ENCODE data around the gene NAPB.

NAPB gene

DNA sequence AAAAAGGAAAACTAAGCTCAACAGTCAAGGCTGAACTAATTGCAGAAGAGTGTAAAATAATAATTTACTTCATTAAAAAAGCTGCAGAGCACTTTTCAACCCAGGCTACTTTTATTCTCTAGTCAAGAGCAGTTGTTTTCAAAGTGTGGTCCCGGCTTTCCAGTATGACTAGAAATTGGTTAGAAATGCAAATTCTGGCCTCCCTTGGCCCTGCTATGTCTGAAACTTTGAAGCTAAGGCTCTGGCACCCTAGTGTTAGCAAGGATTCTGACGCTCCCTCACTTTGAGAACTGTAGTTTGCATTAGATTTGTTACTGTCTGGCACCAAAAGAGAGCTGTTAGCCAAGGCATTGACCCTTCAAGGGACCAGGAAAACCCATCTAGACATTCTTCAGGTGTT is 80.2 kb downstream of the NAPB start:
- DNase-seq = no peak

DNA sequence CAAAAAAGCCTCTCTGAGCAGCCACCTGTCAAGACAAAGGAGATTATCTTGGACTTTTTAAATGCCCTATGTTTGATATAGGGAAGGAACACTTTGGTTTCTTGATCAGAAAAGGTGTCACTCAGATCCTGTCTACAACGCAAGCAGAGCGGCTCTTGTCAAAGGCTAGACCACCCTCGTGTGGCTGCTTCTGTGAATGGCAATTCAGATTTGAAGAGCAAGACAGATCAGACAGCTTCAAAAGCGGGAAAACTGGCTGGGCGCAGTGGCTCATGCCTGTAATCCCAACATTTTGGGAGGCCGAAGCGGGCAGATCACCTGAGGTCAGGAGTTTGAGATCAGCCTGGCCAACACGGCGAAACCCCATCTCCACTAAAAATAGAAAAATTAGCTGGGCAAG is 80.8 kb downstream of the NAPB start:
- peak; percentile 50 for DNase-seq

DNA sequence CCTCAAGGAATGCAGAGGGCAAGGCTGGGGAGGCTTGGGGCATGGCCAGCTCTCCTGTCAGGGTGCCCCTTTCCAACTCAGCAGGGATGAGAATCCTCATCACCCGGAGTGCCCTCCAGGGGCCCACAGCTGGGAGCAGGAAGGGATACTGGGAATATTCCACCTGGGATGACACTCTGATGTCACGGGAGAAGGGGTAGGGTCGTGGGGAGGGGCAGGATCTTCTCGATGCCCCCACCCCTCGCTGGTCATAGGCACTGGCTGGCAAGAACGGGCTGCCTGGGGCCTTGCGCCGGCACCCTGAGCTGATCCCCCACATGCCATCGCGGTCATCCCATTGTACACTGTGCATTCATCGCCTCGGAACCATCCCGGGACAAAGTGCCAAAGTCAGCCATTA is 81.3 kb downstream of the NAPB start:
- DNase-seq = no peak

DNA sequence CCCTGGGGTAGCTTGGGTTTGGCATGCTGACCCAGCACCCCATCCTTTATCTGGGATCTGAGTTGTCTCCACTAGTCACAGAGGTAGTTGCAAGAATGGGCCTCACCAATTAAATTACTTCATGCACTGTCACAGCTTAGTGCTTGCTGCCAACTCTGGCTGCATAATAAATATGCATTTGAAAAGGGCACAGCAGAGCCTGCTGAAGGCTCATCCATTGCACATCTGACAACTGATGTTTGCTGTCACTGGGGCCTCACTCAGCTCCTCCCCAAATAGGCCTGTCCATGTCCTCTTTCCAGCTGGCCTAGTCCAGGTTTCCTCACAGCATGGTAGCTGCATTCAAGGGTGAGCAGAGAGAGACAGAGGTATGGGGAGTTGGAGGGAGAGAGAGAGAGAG is 84.0 kb downstream of the NAPB start:
- DNase-seq = no peak

DNA sequence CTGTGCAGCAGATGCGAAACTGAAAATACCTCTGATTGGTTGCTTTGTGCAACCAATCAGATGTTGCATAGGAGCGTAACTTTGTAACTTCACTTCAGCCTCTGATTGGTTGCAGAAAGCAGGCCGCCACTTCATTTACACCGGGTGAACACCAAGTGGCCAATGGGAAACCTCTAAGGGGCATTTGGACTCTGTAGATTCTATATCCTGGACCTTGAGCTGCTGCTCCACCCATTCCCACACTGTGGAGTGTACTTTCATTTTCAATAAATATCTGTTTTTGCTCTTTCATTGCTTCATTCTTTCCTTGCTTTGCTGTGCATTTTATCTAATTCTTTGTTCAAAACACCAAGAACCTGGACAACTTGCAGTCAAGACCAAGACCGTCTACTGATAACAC is 84.8 kb downstream of the NAPB start:
- no peak for DNase-seq

DNA sequence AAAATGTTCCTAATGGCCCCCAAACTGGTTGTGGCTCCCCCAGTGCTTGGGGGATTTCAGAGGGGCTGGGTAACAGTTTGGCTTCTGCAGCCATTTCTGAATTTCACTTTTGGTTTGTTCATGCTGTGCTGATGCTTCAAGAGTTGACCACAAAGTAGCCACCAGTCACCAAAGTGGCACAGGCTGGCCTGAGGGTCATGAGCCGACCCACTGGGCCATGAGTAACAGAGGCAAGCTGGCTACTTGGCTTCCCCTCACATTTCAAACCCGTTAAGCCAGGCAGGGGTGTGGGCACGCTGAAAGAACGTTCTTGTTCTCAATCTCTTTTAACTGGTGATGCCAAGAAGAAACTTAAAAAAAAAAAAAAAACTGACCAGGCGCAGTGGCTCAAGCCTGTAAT is 85.8 kb downstream of the NAPB start:
- DNase-seq = no peak

DNA sequence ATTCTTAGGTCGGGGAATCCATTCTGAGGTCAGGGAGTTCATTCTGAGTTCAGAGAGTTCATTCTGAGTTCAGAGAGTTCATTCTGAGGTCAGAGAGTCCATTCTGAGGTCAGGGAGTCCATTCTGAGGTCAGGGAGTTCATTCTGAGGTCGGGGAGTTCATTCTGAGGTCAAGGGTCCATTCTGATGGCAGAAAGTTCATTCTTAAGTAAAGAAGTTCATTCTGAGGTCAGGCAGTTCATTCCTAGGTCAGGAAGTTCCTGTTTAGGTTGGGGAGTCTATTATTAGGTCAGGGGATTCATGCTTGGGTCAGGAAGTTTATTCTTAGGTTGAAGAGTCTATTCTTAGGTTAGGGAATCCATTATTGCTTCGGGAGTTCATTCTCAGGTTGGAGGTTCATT is 87.2 kb downstream of the NAPB start:
- no peak for DNase-seq

DNA sequence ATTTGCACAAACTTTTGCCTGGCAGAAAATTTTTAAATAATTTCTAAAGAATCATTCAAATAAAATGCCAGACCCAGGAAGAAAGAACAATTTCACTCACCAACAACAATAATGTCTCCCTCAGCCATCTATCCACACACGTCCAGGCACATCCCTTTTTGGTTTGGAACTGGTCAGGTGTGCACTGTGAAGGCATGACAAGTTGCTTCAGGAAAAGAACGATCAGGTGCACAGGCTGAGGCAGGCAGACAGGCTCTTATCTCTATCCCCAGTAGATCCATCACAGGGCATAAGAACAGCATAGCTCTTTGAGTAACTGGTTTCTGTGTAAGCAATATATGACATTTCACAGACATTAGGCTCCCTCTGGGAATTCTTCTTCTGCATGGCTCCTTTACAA is 88.8 kb downstream of the NAPB start:
- DNase-seq = no peak

DNA sequence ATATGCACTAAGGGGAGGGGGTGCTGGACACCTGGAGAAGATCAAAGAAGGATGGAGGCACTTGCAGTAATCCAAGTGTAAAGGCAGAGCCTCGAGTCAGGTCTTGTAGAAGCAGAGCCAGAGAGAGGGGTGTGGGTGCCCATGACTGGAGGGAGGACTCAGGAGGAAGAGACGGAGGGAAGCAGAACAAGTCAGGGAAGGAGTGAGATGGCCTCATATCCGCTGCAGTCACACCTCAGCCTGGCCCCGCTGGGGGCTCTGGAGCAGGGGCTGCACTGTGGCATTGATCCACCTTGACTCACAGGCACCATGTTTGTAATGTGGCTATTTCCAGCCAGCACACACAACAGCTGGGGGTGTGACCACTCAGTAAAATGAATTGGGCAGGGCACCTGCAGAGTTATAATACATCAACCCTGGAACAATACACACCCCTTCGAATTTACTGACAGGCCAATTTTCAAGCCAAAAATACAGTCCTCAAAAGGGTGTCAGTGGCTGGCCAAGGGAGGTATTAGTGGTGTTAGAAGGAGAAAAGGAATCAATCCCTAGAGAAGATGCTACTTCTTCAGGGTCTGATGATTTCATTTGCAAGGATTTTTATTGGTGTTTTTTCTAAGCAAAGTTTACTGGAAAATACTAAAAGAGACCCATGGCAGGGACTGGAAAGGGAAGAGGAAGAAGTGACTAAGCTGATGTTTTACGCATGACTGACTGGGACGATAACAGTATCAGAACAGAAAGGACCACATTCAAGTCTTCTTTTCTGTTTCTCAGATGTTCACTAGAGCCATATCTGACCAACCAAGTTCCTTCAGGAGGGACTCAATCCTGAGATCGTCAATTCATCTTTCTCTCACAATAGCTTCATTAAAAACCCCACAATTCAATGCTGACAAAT is 89.6 kb downstream of the NAPB start:
- no peak for DNase-seq

DNA sequence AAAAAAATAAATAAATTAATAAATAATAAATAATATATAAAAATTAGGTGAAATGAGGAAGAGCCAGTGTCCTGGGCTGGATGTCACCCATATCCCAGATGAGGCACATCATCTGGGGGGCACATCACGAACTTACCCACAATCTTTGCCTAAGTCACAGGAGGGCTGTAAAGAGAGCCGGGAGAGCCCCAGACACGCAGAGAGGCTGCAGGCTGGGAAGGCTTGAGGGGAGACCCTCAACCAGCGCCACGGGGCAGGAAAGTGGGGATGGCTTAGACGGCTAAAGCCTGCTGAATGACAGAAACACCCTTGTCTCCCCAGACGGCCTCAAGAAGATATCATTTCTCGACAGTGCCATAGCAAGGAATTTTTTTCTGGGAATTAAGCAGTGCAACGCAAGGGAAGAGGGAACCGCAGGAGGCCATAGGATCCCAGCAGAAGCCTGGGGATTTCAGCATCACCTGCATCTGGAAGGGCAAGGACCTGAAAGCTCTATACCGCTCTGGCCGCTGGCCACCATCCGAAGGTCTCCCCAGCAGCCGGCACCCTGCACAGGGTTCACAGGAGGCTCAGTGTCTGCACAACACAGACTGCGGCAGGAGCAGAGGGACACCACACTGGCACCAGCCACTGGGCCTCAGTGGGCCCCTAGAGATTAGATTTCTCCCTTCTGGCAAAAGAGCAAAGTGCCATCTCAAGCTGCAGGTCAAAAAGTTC is 93.5 kb downstream of the NAPB start:
- no peak for DNase-seq

DNA sequence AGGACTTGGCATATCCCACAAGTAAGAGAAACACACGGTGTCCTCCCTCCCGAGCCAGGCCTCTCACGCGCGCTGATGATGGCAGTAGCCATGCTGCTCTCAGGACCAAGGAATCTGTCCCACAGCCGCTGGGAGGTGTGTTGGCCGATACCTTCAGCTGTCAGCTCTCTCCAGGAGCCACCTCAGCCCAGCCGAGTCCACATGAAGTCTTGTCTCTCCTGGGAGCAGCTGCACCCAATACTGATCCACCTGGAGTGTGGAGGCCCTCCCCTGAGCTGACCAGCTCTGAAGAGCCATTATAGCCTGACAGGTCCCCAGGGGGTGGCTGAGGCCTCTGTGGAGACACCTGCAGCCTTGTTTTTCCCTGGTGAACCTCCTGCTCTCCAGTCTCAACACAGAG is 94.5 kb downstream of the NAPB start:
- DNase-seq = no peak

DNA sequence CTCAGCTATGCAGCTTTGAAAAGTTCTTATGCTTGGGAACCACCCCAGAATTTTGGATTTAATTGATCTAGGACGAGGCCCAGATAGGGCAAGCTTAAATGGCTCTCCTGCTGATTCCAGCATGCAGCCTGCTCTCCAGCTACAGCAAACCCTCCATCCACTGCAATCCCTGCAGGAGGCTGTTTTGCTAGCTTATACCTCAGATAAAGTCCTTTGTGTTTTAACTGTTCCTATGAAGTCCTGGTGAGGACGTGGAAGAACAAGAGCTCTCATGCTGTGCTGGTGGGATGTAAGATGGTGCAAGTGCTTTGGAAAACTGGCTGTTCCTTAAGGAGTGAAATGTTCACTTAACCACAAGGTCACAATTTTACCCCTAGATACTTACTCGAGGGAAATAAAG is 96.2 kb downstream of the NAPB start:
- DNase-seq = no peak

Measured in stimulated activated CD8-positive, alpha-beta memory T cell treated with anti-CD3 and anti-CD28 coated beads, Interleukin-4, amount 100 ng/mL, for 48 hours (primary cell).